ENCODE measurements around the gene ATP6V1B1.

Gene ATP6V1B1

GRCh38 chr2:70956141-70956540, 20.4 kb downstream of the ATP6V1B1 start:
- no peak for TF ChIP-seq CTCF (IDR thresholded peaks at IDR 0.05; ENCODE audit: low read depth, low read length)
- DNase-seq (ENCODE audit: low read depth, low spot score), result no peak
- no peak overlapping the region for H3K4me3 ChIP-seq (ENCODE audit: low read depth, low read length)
- in situ Hi-C loops (cut with HindIII; ENCODE audit: low sequenced_read_pairs), result no loop called here

- no peak overlapping the region for H3K4me3 ChIP-seq (ENCODE audit: low read depth, low read length)
- in situ Hi-C loops (cut with HindIII; ENCODE audit: low sequenced_read_pairs), result no loop called here
- DNase-seq (ENCODE audit: low read depth, low spot score), result no peak
- TF ChIP-seq CTCF (IDR thresholded peaks at IDR 0.05; ENCODE audit: low read depth, low read length), result no peak
These were observed 22.1 kb downstream of the ATP6V1B1 start for GRCh38 chr2:70957798-70958197.

GRCh38 chr2:70958759-70959158, 23.1 kb downstream of the ATP6V1B1 start:
- H3K4me3 ChIP-seq (ENCODE audit: low read depth, low read length), result no peak overlapping the region
- no peak for DNase-seq (ENCODE audit: low read depth, low spot score)
- in situ Hi-C loops (cut with HindIII; ENCODE audit: low sequenced_read_pairs), result no loop called here
- TF ChIP-seq CTCF (IDR thresholded peaks at IDR 0.05; ENCODE audit: low read depth, low read length), result no peak

GRCh38 chr2:70959271-70959761, 23.6 kb downstream of the ATP6V1B1 start:
- H3K4me3 ChIP-seq (ENCODE audit: low read depth, low read length), result no peak overlapping the region
- TF ChIP-seq CTCF (IDR thresholded peaks at IDR 0.05; ENCODE audit: low read depth, low read length), result no peak
- no peak for DNase-seq (ENCODE audit: low read depth, low spot score)
- in situ Hi-C loops (cut with HindIII; ENCODE audit: low sequenced_read_pairs), result no loop called here

GRCh38 chr2:70959851-70960832, 24.4 kb downstream of the ATP6V1B1 start:
- peak; percentile 17 for TF ChIP-seq CTCF (IDR thresholded peaks at IDR 0.05; ENCODE audit: low read depth, low read length)
- no peak overlapping the region for H3K4me3 ChIP-seq (ENCODE audit: low read depth, low read length)
- no peak for DNase-seq (ENCODE audit: low read depth, low spot score)
- in situ Hi-C loops (cut with HindIII; ENCODE audit: low sequenced_read_pairs), result no loop called here

GRCh38 chr2:70960833-70961647, 25.3 kb downstream of the ATP6V1B1 start:
- no peak overlapping the region for H3K4me3 ChIP-seq (ENCODE audit: low read depth, low read length)
- peak; percentile 1 for TF ChIP-seq CTCF (IDR thresholded peaks at IDR 0.05; ENCODE audit: low read depth, low read length)
- DNase-seq (ENCODE audit: low read depth, low spot score), result no peak
- in situ Hi-C loops (cut with HindIII; ENCODE audit: low sequenced_read_pairs), result no loop called here

Data from astrocyte of the spinal cord (primary cell).